ENCODE results near the gene PRKG1. TPM values are rescaled to one million over a fixed set of nuclear protein-coding genes. Genes with fewer than 3 reads are reported as not detected.
"Not testable (repeated sequence)": the region's sequence is repeated elsewhere in the genome, so short reads cannot be mapped to it uniquely, and the experiment has no call there.

Gene PRKG1
- total RNA-seq, 1 donor from 2014 or later: 17.9 TPM

GRCh38 chr10:51156926-51157325 lies 82.6 kb downstream of the PRKG1 start:
- no peak for TF ChIP-seq POLR2A (IDR thresholded peaks at IDR 0.05)
- no peak for TF ChIP-seq POLR2AphosphoS5 (IDR thresholded peaks at IDR 0.05; ENCODE audit: insufficient read depth in 1 of 2, low read depth in 1 of 2)
- no peak for TF ChIP-seq CTCF (IDR thresholded peaks at IDR 0.05)
- no peaks in the 10 kb centered on the region for H3K4me1 ChIP-seq
- no peak overlapping the region for H3K4me3 ChIP-seq
- no peak for DNase-seq (ENCODE audit: extremely low spot score in 2 of 2)
- no peaks in the 10 kb centered on the region for H3K9me3 ChIP-seq
- intact Hi-C loops (cut with DNase I): no loop called here
- no peak overlapping the region for H3K27ac ChIP-seq
- H3K36me3 ChIP-seq: no peaks in the 10 kb centered on the region
- H3K27me3 ChIP-seq: no peaks in the 10 kb centered on the region

GRCh38 chr10:51158832-51159231 lies 84.5 kb downstream of the PRKG1 start:
- intact Hi-C loops (cut with DNase I): no loop called here
- no peaks in the 10 kb centered on the region for H3K9me3 ChIP-seq
- H3K27ac ChIP-seq: no peak overlapping the region
- H3K4me1 ChIP-seq: no peaks in the 10 kb centered on the region
- TF ChIP-seq POLR2A (IDR thresholded peaks at IDR 0.05) (no peak), CTCF (IDR thresholded peaks at IDR 0.05) (no peak), POLR2AphosphoS5 (IDR thresholded peaks at IDR 0.05; ENCODE audit: insufficient read depth in 1 of 2, low read depth in 1 of 2) (no peak)
- no peaks in the 10 kb centered on the region for H3K27me3 ChIP-seq
- H3K4me3 ChIP-seq: no peak overlapping the region
- H3K36me3 ChIP-seq: no peaks in the 10 kb centered on the region
- no peak for DNase-seq (ENCODE audit: extremely low spot score in 2 of 2)

GRCh38 chr10:51159841-51160240 lies 85.6 kb downstream of the PRKG1 start:
- no peaks in the 10 kb centered on the region for H3K36me3 ChIP-seq
- no peak overlapping the region for H3K27ac ChIP-seq
- TF ChIP-seq POLR2A (IDR thresholded peaks at IDR 0.05): no peak
- no peak for TF ChIP-seq POLR2AphosphoS5 (IDR thresholded peaks at IDR 0.05; ENCODE audit: insufficient read depth in 1 of 2, low read depth in 1 of 2)
- TF ChIP-seq CTCF (IDR thresholded peaks at IDR 0.05): no peak
- no peaks in the 10 kb centered on the region for H3K27me3 ChIP-seq
- H3K9me3 ChIP-seq: no peaks in the 10 kb centered on the region
- H3K4me1 ChIP-seq: no peaks in the 10 kb centered on the region
- H3K4me3 ChIP-seq: no peak overlapping the region
- no peak for DNase-seq (ENCODE audit: extremely low spot score in 2 of 2)
- intact Hi-C loops (cut with DNase I): no loop called here

- H3K27ac ChIP-seq: no peak overlapping the region
- intact Hi-C loops (cut with DNase I): no loop called here
- DNase-seq (ENCODE audit: extremely low spot score in 2 of 2): no peak
Measured at GRCh38 chr10:51162002-51162401, 87.7 kb downstream of the PRKG1 start.

GRCh38 chr10:51163380-51164049 lies 89.2 kb downstream of the PRKG1 start:
- H3K9me3 ChIP-seq; H3K36me3 ChIP-seq; DNase-seq (ENCODE audit: extremely low spot score in 2 of 2); H3K4me3 ChIP-seq; H3K27ac ChIP-seq; intact Hi-C loops (cut with DNase I); H3K27me3 ChIP-seq; H3K4me1 ChIP-seq: not testable (repeated sequence)

More at GRCh38 chr10:51162002-51162401, 87.7 kb downstream of the PRKG1 start:
- no peaks in the 10 kb centered on the region for H3K9me3 ChIP-seq
- H3K4me3 ChIP-seq: no peak overlapping the region
- no peaks in the 10 kb centered on the region for H3K4me1 ChIP-seq
- H3K36me3 ChIP-seq: no peaks in the 10 kb centered on the region
- no peak for TF ChIP-seq POLR2AphosphoS5 (IDR thresholded peaks at IDR 0.05; ENCODE audit: insufficient read depth in 1 of 2, low read depth in 1 of 2)
- no peaks in the 10 kb centered on the region for H3K27me3 ChIP-seq

GRCh38 chr10:51168086-51168815 lies 94.0 kb downstream of the PRKG1 start:
- intact Hi-C loops (cut with DNase I): no loop called here
- H3K27me3 ChIP-seq: no peaks in the 10 kb centered on the region
- H3K36me3 ChIP-seq: no peaks in the 10 kb centered on the region
- H3K27ac ChIP-seq: no peak overlapping the region
- DNase-seq (ENCODE audit: extremely low spot score in 2 of 2): no peak
- H3K4me1 ChIP-seq: no peaks in the 10 kb centered on the region
- TF ChIP-seq POLR2A (IDR thresholded peaks at IDR 0.05): no peak
- H3K9me3 ChIP-seq: no peaks in the 10 kb centered on the region
- no peak overlapping the region for H3K4me3 ChIP-seq
